Measurements from ENCODE around the gene GSS. TPM values are rescaled to one million over a fixed set of nuclear protein-coding genes. Genes with fewer than 3 reads are reported as not detected.
"Not testable (repeated sequence)": the region's sequence is repeated elsewhere in the genome, so short reads cannot be mapped to it uniquely, and the experiment has no call there.

GSS gene
- polyA plus RNA-seq, 1 donor: 29.7 TPM

- no peak for DNase-seq (ENCODE audit: low read depth)
Observed at GRCh38 chr20:34907616-34908469, 47.8 kb downstream of the GSS start.

DNA sequence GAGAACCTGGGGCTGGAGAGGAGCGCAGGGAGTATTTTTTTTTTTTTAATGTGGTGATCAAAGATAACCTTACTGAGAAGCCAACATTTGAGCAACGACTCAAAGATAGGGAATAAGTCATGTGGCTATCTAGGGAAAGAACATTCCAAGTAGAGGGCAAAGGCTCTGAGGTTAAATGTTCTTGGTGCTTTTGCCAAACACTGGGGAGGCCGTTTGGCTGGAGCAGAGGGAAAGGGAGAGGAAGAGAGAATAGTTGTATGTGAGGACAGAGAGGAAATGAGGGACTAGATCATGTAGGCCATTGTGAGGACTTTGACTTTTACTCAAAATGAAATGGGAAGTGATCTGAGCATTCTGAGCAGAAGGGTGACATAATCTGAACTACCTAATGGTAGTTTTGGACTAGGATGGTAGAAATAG, 51.4 kb downstream of the GSS start:
- DNase-seq (ENCODE audit: low read depth): no peak

GRCh38 chr20:34898731-34899130, 56.9 kb downstream of the GSS start:
- not testable (repeated sequence) for DNase-seq (ENCODE audit: low read depth)

DNA sequence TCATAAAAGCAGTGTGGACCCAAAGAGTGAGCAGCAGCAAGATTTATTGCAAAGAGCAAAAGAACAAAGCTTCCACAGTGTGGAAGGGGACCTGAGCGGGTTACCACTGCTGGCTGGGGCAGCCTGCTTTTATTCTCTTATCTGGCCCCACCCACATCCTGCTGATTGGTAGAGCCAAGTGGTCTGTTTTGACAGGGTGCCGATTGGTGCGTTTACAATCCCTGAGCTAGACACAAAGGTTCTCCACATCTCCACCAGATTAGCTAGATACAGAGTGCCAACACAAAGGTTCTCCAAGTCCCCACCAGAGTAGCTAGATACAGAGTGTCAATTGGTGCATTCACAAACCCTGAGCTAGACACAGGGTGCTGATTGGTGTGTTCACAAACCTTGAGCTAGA, 57.5 kb downstream of the GSS start:
- DNase-seq (ENCODE audit: low read depth): not testable (repeated sequence)

DNA sequence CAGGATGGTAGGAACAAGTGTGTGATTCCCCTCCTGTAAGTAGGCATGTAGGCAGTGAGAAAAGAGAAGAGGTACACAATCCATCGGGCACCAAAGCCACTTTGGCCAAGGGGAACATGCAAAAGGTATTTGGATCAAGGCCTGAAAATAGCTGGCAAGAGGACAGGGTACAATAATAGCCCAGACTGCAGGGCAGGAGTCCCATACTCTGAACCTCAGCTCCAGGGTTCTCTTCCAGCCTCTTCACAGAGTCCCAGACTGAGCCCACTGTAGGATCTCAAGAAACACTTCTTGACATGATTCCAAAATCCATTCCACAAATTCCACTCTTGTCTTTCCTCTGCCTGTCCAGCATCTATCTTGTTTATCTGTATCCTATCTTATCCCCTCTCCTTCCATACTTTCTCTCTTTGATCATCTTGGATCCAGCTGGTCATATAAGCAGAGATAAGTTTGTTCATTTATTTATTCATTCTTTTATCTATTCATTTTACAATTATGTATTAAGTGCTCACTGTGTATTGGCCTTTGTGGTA, 59.5 kb downstream of the GSS start:
- no peak for DNase-seq (ENCODE audit: low read depth)

GRCh38 chr20:34895465-34895864, 60.1 kb downstream of the GSS start:
- no peak for DNase-seq (ENCODE audit: low read depth)

DNA sequence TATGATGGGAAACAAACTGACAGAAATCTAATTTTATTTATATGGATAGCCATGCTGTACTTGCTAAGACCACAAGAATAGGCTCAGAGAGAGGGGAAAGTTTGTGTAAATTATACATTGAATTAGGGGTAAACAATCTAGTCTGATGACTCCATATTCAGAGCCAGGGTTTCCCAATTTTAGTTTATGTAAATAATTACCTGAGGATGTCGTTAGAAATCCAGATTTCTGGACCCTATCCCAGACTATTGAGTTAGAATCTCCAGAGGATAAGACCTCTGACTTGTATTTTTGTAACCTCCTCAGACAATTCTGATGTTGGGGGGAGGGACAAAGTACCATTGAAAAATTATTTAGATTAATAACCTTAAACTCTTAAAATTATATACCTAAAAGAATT, 60.9 kb downstream of the GSS start:
- no peak for DNase-seq (ENCODE audit: low read depth)

DNA sequence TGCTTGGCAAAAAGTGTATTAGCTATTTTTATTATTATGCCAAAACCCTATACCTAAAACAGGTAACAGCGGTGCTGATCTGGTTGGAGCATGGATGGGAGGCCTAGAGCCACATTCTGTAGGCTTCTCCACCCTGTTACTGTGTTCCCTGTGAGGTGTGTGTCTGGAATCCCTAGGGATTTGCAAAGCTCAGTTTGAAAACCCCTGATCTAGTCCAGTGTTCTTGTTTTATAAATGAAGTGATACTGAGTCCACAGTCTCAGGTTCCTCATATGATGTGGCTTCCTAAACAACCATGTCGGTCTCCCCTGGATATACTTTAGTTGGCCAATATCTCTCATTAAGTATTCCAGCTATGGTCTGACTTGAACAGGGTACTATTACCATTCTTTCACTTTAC, 62.9 kb downstream of the GSS start:
- no peak for DNase-seq (ENCODE audit: low read depth)

DNA sequence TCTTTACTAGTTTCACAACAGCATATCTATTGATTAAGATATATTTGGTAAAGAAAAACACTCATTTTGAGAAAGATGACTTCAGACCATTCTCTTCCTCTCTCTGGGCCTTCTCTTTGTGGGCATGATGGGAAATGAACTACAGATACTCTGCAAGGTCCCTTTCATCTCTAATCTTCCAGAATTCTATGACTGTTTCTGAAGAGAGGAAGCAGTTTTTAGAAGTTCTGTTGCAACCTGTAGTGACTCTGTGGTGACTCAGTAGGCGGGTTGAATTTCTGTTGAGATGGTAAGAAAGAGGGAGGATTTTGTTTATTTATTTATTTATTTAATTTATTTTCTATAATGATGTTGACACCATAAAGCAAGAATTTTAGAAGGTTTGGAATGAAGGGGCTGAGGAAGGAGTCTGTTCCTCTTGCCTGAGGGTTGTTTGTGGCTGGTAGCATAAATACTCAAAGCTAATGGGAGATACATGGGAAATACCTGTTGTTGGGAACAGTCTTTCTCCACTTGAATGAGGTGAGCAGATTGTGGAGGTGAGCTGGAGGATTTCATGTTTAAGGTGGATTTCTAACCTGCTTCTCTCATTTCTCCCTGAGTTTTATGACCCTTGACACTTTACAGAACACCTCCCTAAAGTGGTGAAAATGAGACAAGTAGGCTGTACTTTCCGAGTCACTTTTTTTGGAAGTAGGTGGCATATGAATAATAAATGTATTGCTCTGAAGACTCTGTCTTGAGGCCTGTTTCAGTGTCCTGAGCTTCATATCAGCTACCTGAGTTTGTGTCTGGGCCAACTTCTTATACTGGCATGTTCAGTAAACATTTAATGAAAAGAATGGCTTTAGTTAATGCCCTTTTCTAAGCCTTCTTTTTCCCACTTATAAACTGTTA, 64.2 kb downstream of the GSS start:
- DNase-seq (ENCODE audit: low read depth): no peak

DNA sequence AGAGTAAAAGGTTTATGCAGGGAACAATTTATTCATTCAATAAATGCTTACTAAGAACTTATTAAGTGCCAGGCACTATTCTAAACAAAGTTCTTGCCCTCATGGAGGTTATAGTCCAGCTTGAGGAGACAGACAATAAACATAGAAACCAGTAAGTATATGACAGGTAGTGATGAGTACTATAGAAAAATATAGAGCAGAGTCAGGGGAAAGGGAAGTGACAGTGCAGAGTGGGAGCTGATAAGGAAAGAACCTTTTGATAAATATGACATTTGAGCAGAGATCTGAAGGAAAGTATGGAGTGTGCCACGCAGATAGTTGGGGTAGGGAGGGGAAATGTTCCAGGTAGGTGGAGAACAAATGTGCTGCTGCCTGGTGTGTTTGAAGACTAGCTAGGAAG, 67.1 kb downstream of the GSS start:
- DNase-seq (ENCODE audit: low read depth): no peak

DNA sequence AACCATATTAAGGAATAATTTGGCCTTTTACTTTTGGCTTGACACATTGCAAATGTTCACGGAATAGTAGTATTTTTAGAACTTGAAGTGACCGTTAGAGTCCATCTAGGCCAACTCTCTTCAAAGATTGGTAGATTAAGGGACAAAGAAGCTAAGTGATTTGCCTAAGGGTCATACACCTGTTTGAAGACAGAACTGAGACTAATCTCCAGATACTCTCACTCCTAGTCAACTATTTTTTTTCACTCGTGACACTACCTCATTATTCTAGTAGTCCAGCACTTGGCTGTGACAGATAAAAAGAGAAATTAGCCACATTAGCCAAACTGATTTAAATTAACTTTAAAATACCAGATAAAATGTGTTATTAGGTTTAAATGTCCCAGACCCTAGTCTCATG, 68.6 kb downstream of the GSS start:
- DNase-seq (ENCODE audit: low read depth): no peak

GRCh38 chr20:34886122-34886521, 69.5 kb downstream of the GSS start:
- DNase-seq (ENCODE audit: low read depth): no peak

DNA sequence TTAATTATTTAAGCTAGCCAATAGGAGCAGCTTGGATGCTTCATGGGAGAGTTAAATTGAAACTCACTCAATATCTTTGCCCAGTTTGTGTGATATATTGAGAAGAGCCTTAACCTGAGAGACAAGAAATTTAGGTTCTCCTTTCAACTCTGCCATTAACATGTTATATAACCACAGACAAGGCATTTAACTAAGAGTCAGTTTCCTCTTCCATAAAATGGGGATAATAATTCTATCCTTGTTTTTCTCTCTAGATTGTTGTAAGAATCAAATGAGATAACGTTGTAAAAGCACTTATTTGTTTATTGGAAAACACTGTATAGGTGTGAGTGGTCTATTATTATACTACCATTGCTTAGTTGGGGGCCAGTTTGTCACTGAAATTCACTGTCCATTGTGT, 71.3 kb downstream of the GSS start:
- no peak for DNase-seq (ENCODE audit: low read depth)

GRCh38 chr20:34883809-34884208, 71.8 kb downstream of the GSS start:
- DNase-seq (ENCODE audit: low read depth): no peak

DNA sequence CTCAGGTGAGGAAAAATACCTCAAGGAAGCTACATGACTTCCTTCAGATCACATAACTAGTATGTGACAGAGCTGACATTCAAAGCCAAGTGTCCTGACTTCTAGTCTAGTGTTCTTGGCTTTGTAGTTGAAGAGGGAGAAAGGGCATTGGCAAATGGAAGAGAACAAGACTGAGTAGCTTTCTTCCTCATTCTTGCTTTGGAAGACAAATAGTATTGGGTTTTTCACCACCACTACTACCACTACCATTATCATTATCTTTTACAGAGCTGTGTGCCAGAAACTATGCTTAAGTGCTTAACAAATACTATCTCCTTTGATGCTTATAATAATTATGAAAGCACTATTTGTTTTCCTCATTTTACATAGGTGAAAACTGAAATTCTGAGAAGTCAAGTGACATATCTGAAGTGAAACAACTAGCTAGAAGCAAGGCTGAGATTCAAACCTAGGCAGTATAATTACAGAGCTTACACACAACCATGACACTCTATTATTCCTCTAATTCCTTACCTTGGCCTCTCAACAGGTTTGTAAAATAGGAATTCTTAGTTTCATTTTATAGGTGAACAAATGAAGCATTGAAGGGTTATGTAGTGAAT, 72.4 kb downstream of the GSS start:
- no peak for DNase-seq (ENCODE audit: low read depth)

- DNase-seq (ENCODE audit: low read depth): no peak
Observed at GRCh38 chr20:34881689-34882088, 73.9 kb downstream of the GSS start.

- DNase-seq (ENCODE audit: low read depth): not testable (repeated sequence)
Observed at GRCh38 chr20:34880971-34881370, 74.6 kb downstream of the GSS start.

GRCh38 chr20:34880215-34880850, 75.3 kb downstream of the GSS start:
- DNase-seq (ENCODE audit: low read depth): no peak

Data from forelimb muscle (tissue), 1 donor.